Endothelial cell of umbilical vein (primary cell): ENCODE data around the gene SOX5. TPM values are rescaled to one million over a fixed set of nuclear protein-coding genes. Genes with fewer than 3 reads are reported as not detected.
"Not testable (repeated sequence)": the region's sequence is repeated elsewhere in the genome, so short reads cannot be mapped to it uniquely, and the experiment has no call there.

Source experiments
- BruUV-seq: library from RNA; stranded (reverse); fragments of 400-500 nt; replicated peaks from 2 replicates; lab custom pipeline; 2021; lab: Mats Ljungman, UMichigan
- CTCF ChIA-PET: fragments of 300-600, 350-600 bp; sonication (Branson Sonifier 250); formaldehyde crosslinking; loops from one replicate; lab custom pipeline; 2021; ENCODE audit warnings: antibody characterized with exemption, inconsistent platforms; lab: Charles Lee
- POLR2A ChIA-PET: fragments of 300-600, 350-600 bp; sonication (Branson Sonifier 250); formaldehyde crosslinking; loops from one replicate; lab custom pipeline; 2021; ENCODE audit warnings: antibody characterized with exemption, inconsistent platforms; lab: Charles Lee
- DNase-seq: peaks from one replicate; pipeline ENCODE4 v3.0.0-alpha.2; 2011; ENCODE audit warnings: low read depth, low spot score
- FAIRE-seq: peaks from 2 replicates; lab custom pipeline; 2011; peaks lifted over from hg19 to GRCh38; lab: Jason Lieb, UNC
- H2AFZ ChIP-seq: 2 replicates; pipeline ENCODE4 v1.6.0; 2012; ENCODE audit warnings: low read depth, low read length, control low read depth, inconsistent platforms
- H3K27ac ChIP-seq: 2 replicates; pipeline ENCODE4 v1.5.1; 2011; ENCODE audit warnings: low read depth, mild to moderate bottlenecking, control low read depth, low read length, moderate library complexity; ENCODE audit not compliant: insufficient read depth
- H3K27me3 ChIP-seq, 2 experiments: 2 replicates each; pipeline versions ENCODE4 v1.6.0 to v1.6.1; 2011; ENCODE audit warnings: low read length in 2 of 2, mixed read lengths in 1 of 2; ENCODE audit not compliant: control insufficient read depth in 2 of 2, insufficient read depth in 2 of 2
- H3K36me3 ChIP-seq, 2 experiments: 2 replicates in 1 of 2; 3 replicates in 1 of 2; pipeline ENCODE4 v1.5.1; 2011; ENCODE audit warnings: low read length in 2 of 2, mild to moderate bottlenecking in 1 of 2, moderate library complexity in 1 of 2; ENCODE audit not compliant: control insufficient read depth in 2 of 2, insufficient read depth in 2 of 2; ENCODE audit errors: extremely low read depth in 1 of 2
- H3K4me1 ChIP-seq: 3 replicates; pipeline ENCODE4 v1.5.1; 2011; ENCODE audit warnings: mild to moderate bottlenecking, low read length; ENCODE audit not compliant: control insufficient read depth, insufficient read depth; ENCODE audit errors: extremely low read depth
- H3K4me2 ChIP-seq: 2 replicates; pipeline ENCODE4 v1.6.1; 2011; ENCODE audit warnings: low read length, control low read depth, mixed read lengths; ENCODE audit not compliant: insufficient read depth
- H3K4me3 ChIP-seq, 3 experiments: fragments of 200-600 bp in 1 of 3; sonication (generic), shearing (Covaris generic) in 1 of 3; replicated peaks in 1 of 3; 2 replicates each; pipeline ENCODE4 v1.5.1; 2011 to 2016; ENCODE audit warnings: control low read depth in 3 of 3, low read length in 3 of 3, mild to moderate bottlenecking in 2 of 3, inconsistent platforms in 1 of 3, low read depth in 1 of 3, moderate library complexity in 1 of 3; ENCODE audit not compliant: insufficient read depth in 1 of 3
- H3K79me2 ChIP-seq: 2 replicates; pipeline ENCODE4 v1.6.0; 2012; ENCODE audit warnings: low read length, inconsistent platforms; ENCODE audit not compliant: control insufficient read depth, insufficient read depth
- H3K9ac ChIP-seq: replicated peaks from 2 replicates; pipeline ENCODE3; 2011; ENCODE audit warnings: low read length, control low read depth; ENCODE audit not compliant: insufficient read depth; ENCODE audit errors: extremely low read depth
- H3K9me1 ChIP-seq: replicated peaks from 3 replicates; pipeline ENCODE4 v1.6.0; 2011; ENCODE audit warnings: mild to moderate bottlenecking, low read length; ENCODE audit not compliant: control insufficient read depth, insufficient read depth; ENCODE audit errors: extremely low read depth
- H3K9me3 ChIP-seq: replicated peaks from 2 replicates; pipeline ENCODE4 v1.5.1; 2012; ENCODE audit warnings: low read length, inconsistent platforms; ENCODE audit not compliant: control insufficient read depth, insufficient read depth
- H4K20me1 ChIP-seq: replicated peaks from 2 replicates; pipeline ENCODE3; 2011; ENCODE audit warnings: mild to moderate bottlenecking, low read length; ENCODE audit not compliant: control insufficient read depth, insufficient read depth; ENCODE audit errors: extremely low read depth
- CTCF ChIP-seq, 2 donors: IDR thresholded peaks; 1 replicate in 1 of 2; 2 replicates in 1 of 2; pipeline ENCODE4 v1.5.1; 2011; ENCODE audit warnings: low read length in 2 of 2, mild to moderate bottlenecking in 2 of 2, moderate library complexity in 2 of 2, control low read depth in 1 of 2, inconsistent platforms in 1 of 2, low read depth in 1 of 2; ENCODE audit not compliant: insufficient read depth in 1 of 2; ENCODE audit errors: extremely low read depth in 1 of 2
- MAX ChIP-seq: IDR thresholded peaks from 2 replicates; pipeline ENCODE4 v1.6.1; 2011; ENCODE audit not compliant: insufficient read depth, insufficient read length
- dilution Hi-C: fragments of 300-500 bp; cut with MboI; formaldehyde crosslinking; loops from one replicate; pipeline ENCODE4 v1.15.0; 2019; ENCODE audit warnings: low sequenced_read_pairs; ENCODE audit not compliant: extremely low pct_ligation_motif_present
- intact Hi-C: fragments of 100-400 bp; cut with micrococcal nuclease; formaldehyde crosslinking; loops from one replicate; pipeline ENCODE4 v1.10.0; 2022
- polyA plus RNA-seq, 4 experiments: library from polyadenylated mRNA; depleted of rRNA in 3 of 4; stranded (reverse) in 3 of 4; unstranded in 1 of 4; fragments of >200 nt; gene quantifications; 2 replicates each; pipeline versions ENCODE4 v1.2.1 to v1.2.3, GENCODE V29; 2011 to 2012; ENCODE audit warnings: missing spikeins in 1 of 4
- total RNA-seq: library from RNA; stranded (reverse); gene quantifications from 2 replicates; pipeline ENCODE4 v1.2.3, GENCODE V29; 2021

The SOX5 gene
- total and polyA plus RNA-seq, 2 donors (not counting 3 experiments of a cell fraction or from before 2014, with no cell fraction given) = 0.63 to 3.5 TPM

GRCh38 chr12:23710361-23710760 lies 239.1 kb downstream of the SOX5 start:
- H3K27me3 ChIP-seq, H3K4me3 ChIP-seq, H3K4me1 ChIP-seq, H3K9me1 ChIP-seq, H3K9ac ChIP-seq, CTCF ChIA-PET, FAIRE-seq, H4K20me1 ChIP-seq, H3K36me3 ChIP-seq, BruUV-seq, intact Hi-C loops, H3K9me3 ChIP-seq, H2AFZ ChIP-seq, dilution Hi-C loops, POLR2A ChIA-PET, H3K27ac ChIP-seq, DNase-seq, H3K79me2 ChIP-seq, H3K4me2 ChIP-seq: not testable (repeated sequence)

DNA sequence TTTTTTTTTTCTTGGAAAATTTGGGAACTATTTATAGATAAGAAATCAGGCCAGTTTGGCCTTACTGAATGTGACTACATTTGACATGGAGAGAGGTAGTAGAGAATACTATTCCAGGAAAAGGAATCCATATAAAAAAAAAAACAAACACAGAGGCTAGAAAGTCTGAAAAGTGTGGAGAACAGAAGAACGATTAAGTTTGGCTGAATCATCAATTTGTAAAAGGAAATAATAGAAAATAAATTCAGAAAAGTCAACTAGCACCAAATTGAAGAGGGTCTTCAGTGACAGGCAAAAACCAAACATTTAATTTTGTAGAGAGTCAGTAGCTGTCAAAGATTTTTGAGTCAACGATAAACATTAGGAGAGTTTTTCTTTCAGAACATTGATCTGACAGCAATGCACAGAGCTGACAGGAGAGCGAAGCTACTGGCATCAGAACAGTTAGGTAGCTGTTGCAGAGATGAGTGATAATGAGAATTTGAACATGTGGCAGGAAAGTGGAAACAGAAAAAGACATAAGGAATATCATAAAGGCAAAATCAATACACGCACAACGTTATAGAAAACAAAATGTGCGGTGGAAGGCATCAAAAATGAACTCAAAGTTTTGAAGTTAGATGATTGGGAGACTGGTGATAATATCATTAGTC lies 241.2 kb downstream of the SOX5 start:
- CTCF ChIA-PET = no interaction called here
- dilution Hi-C loops (no loop called here), intact Hi-C loops (no loop called here)
- POLR2A ChIA-PET = no interaction called here
- Histone ChIP-seq H3K27me3 (no peaks in the 10 kb centered on the region), H3K9ac (no peak overlapping the region), H3K4me3 (no peak overlapping the region), H3K79me2 (no peaks in the 10 kb centered on the region), H4K20me1 (no peaks in the 10 kb centered on the region), H3K27ac (no peak overlapping the region), H3K36me3 (no peaks in the 10 kb centered on the region), H3K4me1 (no peaks in the 10 kb centered on the region), H3K9me1 (no peaks in the 10 kb centered on the region), H3K9me3 (no peaks in the 10 kb centered on the region), H2AFZ (no peak overlapping the region), H3K4me2 (no peak overlapping the region)
- FAIRE-seq (no peak), DNase-seq (no peak)
- BruUV-seq = no TSS peak
- TF ChIP-seq CTCF (IDR thresholded peaks at IDR 0.05; ENCODE audit: extremely low read depth in 1 of 2, insufficient read depth in 1 of 2, low read depth in 1 of 2, low read length in 2 of 2) (no peak), MAX (no peak)
